Fibroblast of skin of right biceps (primary cell): Measurements from ENCODE around the gene COL23A1.

Source experiments
- DNase-seq: peaks from one replicate; pipeline ENCODE4 v3.0.0-alpha.2; 2013

The COL23A1 gene

GRCh38 chr5:178213748-178214151 is 376.4 kb downstream of the COL23A1 start:
- no peak for DNase-seq

GRCh38 chr5:178213003-178213461 is 377.2 kb downstream of the COL23A1 start:
- no peak for DNase-seq

DNA sequence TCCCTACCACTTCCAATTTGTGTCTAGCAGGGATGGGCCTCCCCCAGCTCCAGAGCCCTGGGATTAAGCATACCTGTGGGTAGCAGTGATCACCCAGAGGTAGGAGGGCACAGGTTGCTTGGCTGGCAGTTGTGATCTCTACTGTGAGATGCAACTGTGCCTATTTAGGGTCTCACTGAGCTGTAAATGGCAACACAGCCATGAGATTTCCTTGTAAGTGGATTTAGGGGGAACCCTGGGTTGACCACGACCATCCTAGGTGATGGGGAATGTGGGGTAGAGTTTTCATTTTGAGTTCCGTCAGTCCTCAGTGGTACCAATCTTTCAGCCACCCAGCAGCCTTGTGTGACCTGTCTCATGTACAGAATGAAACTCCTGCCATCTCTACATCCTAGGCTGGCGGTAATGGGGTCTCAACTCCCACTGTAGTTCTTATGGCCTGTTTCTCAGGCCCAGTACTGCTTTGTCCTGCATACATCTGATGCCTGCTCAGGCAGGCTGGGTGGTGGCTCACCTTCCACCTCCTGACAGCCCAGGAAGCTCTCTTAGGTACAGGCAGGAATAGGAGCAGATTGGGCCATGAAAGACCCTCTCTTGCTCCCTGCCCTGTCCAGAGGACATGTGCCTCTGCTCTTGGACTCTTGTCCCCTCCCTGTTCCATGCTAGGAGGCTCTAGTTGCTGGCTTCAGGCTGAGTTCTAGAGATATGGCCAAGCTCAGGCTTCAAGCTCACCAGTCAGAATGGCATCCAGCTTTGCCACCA is 377.8 kb downstream of the COL23A1 start:
- no peak for DNase-seq

DNA sequence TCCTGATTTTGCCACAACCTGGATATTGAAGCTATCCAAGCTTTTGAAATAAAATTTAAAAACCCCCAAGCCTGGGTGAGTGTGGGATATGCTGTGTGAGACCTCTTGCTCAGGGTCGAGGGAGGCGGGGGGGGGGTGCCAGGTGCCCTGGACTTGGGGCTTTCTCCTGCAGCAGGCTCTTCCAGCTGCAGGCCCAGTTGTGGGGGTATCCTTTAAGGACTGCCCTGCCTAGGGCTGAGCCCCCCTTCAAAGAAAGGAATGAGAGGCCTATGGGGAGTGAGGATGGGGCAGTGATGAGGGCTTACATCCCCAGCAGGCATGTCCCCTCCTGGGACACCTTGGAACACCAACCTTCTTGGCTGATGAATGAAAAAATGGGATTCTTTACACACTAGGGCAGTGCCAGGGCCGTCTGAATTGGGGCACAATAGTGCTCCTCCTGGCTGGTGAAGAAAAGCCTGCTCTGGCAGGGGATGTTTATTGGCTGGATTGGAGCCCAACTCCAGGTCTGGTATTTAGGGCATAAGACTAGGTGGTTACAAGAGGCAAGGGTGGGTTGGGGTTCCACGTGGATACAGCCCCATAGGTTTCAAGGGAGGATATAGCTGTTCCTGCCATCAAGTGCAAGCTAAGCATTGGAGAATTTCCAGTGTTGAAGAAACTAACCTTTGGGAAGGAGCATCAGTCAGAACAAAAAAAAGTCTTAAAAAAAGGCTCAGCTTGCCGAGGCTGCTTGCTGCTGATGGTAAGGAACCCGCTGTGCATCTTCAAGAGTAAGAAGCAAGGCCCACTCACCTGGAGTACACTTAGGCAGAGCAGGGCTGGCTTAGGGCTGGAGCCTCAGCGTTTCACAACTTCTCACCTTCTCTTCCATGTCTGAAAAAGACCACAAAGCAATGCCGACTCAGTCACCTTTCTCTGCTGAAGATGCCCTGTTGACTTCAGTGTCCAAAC is 378.8 kb downstream of the COL23A1 start:
- no peak for DNase-seq

GRCh38 chr5:178210686-178211085 is 379.5 kb downstream of the COL23A1 start:
- no peak for DNase-seq

GRCh38 chr5:178210073-178210535 is 380.1 kb downstream of the COL23A1 start:
- DNase-seq, result no peak

DNA sequence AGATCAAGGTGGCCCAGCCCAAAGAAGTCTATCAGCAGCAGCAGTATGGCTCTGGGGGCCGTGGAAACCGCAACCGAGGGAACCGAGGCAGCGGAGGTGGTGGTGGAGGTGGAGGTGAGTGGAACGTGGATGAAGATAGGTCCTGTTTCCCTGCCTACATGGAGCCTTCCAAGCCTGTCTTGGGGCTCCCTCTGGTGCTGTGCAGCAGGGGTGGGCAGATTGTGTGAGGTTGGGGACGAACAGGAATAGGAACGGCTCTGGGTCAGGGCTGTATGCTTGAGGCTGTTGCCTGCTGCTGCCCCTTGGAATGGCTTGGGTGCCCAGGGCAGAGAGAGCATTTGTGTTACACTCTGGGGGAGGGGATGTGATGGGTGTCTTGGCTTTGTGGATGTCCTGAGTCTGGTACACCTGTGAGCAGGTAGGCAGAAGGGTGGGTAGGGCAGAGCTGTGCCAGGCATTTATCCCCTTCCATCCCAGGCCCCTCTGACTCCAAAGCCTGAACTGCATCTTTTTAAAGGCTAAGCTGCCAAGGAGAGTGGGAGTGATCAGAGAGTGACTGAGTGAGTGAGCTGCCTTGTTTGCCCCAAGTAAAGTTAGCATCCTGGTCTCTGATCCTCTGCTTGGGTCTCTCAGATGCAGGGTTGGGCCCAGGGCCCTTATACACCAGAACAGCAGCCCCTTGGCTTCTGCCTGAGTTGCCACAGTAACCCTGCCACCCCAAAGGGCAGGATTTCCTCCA is 380.7 kb downstream of the COL23A1 start:
- DNase-seq, result no peak

GRCh38 chr5:178208540-178209227 is 381.5 kb downstream of the COL23A1 start:
- no peak for DNase-seq

GRCh38 chr5:178207917-178208280 is 382.3 kb downstream of the COL23A1 start:
- no peak for DNase-seq

DNA sequence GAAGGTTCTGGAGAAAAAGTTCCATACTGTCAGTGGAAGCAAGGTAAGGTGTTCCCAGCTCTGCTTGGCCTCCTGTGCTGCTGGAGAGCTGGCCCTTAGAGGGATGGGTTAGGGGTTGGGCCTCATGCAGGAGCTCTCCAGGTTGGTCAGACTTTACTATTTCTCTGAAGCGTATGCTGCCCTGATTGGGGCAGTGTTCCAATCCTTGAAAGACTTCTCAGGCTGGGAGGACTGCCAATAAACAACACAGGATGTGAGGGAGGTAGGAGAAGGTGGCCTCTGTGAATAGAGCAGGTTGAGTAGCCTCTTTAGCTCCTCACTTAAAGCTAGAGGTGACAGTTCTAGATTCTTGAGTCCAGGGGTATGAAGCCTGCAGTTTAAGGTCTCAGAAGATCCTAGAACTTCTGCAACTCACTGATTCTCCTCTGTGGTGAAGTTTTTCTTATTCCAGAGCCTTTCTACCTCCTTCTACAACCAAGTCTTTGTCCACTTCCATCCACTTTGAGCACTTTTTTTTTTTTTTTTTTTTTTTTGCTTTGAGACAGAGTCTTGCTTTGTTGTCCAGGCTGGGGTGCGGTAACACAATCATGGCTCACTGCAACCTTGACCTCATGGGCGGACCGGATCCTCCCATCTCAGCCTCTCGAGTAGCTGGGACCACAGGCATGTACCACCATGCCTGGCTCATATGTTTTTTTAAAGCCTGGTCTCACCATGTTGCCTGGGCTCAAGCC is 382.8 kb downstream of the COL23A1 start:
- peak; percentile 62 for DNase-seq

GRCh38 chr5:178206166-178207101 is 383.8 kb downstream of the COL23A1 start:
- no peak for DNase-seq

- DNase-seq, result no peak
Observed at GRCh38 chr5:178205749-178206047, 384.5 kb downstream of the COL23A1 start.

DNA sequence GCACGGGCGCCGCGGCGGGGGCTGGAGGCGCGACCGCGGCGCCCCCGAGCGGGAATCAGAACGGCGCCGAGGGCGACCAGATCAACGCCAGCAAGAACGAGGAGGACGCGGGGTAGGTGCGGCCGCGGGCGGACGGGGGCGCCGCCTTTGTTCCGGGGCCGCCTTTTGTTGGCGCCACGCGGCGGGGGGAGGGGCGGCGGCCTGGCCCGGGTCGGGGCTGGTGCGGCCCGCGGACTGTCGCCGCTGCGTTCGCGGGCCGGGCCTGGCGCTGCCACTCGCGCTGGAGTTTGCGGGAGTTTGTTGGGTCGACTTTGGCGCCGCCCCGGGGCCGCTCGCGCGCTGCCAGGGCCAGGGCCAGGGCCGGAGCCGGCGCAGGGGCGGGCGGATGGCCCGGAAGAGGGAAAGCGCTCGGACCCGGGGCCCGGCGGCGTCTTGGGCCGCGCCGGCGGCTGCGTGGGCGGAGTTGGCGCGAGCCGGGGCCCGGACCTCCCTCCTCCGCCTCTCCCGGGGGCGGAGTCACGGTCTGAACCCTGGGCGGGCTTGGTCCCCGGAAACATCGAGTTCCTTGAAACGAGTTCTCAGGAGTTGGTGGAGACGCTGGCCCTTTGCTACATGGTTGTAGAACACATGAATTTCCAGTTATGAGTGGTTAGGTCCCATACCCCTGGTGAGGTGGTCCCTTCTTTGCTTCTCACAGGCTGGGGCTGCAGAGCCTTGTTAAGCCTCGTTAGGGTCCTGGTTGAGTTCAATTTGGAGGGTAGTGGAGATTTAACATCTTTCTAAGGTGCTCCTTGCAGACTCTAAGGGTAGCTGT is 385.1 kb downstream of the COL23A1 start:
- peak; percentile 78 for DNase-seq

DNA sequence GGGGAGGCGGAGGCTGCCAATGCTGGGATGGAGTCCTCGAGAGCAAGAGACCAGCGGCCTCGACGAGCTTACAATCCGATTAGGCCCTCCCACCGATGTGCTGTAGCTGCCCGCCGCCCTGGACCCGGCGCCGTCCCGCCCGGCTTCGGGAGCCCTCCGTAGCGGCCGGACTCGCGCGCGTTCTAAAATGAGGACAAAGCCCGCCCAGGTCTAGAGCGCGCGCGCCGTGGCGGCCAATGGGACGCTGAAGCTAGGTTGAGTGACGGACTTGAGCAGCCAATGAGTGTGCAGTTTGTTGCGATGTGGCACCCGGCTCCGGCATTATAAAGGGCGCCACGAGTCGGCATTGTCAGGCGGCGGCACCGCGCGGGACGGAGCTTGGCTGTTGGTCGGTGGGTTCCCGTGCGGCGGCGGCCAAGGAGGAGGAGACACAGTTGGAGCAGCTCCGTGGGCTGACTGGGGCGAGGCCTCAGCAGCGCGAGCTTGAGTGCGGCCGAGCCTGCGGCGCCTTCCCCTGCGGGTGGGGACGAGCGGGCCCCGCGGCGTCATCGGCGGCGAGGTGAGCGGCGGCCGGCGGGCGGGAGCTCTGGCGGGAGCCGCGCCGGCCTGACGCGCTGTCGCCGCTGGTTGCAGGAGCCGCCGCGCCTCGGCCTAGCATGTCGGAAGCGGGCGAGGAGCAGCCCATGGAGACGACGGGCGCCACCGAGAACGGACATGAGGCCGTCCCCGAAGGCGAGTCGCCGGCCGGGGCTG is 385.8 kb downstream of the COL23A1 start, which contains the start of gene HNRNPAB:
TSS of gene HNRNPAB (plus strand) at position 352 of the 753 bp plus-strand sequence. CDS start at position 657, 305 bp downstream.
- DNase-seq, result peak; percentile 96

DNA sequence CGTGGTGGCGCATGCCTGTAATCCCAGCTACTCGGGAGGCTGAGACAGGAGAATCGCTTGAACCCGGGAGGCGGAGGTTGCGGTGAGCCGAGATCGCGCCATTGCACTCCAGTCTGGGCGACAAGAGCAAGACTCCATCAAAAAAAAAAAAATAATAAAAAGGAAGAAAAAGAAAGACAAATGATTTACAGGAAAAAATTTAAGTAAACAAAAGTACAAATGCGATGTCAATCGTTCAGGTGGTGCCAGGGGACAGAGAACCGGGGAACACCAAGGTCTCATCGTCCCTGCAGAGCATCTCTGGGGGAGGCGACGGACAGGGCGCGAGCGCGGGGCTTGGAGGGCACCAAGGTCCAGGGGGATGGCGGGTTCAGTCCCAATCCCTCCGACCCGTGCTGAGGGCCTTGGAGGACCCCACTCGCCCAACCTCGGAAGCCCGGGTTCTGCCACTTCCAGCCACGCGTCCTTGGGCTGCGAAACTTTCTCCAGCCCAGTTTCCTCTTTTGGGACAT is 386.5 kb downstream of the COL23A1 start:
- DNase-seq, result no peak

- no peak for DNase-seq
Observed at GRCh38 chr5:178202541-178202940, 387.7 kb downstream of the COL23A1 start.

DNA sequence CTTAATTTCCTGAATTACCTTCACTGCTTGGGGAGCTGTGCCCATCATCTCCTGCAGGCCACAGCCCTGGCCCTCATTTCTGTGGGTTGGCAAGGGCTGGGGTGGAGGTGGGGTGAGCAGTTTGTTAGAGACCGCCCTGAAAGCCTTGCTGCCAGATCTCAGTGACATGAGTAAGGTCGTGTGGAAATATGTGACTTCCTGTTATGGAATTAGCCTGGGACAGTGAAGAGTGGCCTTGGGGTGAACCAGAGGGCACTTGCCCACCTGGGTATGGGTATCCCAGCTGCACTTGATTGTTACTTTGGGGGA is 388.3 kb downstream of the COL23A1 start:
- DNase-seq, result peak; percentile 26

DNA sequence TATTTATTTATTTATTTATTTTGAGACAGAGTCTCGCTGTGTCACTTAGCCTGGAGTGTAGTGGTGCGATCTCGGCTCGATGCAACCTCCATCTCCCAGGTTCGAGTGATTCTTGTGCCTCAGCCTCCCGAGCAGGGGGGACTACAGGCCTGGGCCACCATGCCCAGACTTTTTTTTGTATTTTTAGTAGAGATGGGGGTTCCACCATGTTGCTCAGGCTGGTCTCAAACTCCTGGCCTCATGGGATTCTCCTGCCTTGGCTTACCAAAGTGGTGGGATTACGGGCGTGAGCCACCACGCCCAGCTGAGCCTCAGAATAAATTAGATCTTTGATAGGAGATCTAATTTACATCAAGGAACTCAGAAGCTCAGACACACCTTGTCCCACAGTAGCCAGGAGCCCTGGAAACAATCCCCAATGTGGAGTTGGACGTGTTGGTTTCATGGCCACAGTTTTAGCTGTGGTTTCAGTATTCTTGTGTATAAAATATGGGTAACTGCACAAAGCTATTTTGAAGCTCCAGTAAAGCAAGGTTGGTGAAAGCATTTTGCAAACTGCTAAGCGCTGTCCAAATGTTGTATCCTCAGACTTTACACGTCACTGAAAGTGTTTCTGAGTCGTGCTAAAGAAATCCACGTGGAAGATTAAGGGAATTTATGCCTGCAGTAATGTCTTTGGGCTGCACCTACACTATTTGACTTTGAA is 388.8 kb downstream of the COL23A1 start:
- peak; percentile 40 for DNase-seq
